ENCODE results near the gene EXOSC6.
"Not testable (repeated sequence)": the region's sequence is repeated elsewhere in the genome, so short reads cannot be mapped to it uniquely, and the experiment has no call there.

The EXOSC6 gene

DNA sequence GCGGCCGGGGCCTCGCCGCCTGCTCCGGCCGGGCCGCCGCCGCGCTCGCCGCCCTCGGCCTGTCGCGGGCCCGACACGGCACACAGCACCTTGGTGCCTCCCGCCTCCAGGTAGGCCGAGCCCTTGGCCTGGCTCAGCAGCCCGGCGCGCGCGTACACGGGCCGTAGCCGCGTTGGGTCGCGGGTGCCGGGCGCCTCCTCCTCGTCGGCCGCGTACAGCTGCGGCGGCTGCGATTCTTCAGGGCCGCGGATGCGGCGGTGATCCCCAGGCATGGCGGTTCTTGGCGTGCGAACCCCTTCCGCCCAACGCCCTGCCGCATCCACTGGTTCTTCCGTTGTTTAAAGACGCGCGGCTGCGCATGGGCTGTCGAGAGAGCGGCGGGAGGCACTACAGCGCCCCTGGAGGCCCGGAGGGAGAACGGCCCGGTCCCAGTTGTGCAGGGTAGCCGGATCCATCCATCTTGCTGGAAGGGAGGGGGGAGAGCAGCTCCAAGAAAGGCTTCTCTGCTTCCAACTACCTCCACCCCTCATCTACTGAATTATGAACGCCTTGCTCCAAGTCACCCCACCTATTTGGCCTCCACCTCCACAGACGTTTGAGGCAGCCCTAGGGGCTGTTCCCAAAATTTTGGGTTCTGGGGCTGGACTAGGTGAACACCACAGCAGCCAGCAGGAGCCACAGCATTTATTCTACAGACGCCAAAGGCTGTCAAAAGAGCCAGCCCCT, at the start of gene EXOSC6:
Gene EXOSC6 (minus strand): TSS at position 312 of the 726 bp plus-strand sequence. CDS start 40 bp downstream, at position 272.
- peak; percentile 92 to 93 for DNase-seq

DNA sequence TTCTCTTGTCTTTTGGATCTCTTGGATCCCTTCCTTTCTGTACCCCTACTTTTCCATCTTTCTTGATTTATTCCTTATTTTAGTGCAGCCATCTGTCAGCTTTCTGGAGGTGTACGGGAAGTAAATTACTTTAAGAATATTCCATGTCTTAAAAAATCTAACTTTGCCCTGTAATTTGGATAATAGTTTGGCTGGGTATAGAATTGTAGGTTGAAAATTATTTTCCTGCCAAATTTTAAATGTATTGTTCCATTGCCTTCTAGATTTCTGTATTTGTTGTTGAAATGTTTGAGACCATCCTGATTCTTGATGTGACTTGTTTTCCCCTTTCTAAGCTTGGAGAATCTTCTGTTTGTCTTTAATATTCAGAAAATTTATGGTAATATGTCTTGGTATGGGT, 49.4 kb upstream of the EXOSC6 start:
- no peak for DNase-seq

- DNase-seq: peak; percentile 61 to 73
Observed at GRCh38 chr16:70298988-70299938, 47.5 kb upstream of the EXOSC6 start, which contains the start of gene DDX19B. Gene DDX19B, plus strand, starts transcription at chr16:70299186. Its CDS starts 112 bp downstream, at chr16:70299298.

GRCh38 chr16:70295634-70296033, 43.9 kb upstream of the EXOSC6 start:
- DNase-seq: no peak

DNA sequence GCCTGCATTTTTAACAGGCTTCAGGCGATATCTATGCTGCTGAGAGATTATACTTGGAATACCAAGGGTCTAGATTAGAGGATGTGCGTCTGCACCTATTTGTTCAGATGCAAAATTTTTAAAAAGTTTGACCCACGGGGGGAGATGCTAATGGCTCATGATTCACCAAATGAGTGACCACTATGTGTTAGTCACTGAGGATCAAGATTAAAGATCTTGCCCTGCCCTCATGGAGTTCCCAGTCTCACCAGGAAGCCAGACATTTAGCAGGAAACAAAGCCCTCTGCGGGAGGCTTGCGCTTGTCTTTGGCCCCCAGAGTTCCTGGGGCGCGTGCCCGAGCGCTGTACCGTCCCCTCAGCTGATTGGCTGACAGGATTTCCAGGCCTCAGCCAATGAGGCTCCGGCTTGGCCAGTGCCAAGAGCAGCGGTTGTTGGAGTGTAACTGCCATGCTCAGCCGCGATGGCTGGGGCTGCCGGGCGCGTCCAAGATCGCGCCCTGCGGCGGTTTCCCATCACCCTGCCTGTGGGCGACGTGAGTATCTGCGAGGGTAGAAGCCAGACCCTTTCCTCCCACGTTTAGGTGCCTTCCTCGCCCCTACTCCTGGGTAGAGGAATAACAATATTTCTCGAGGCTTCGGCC, 42.8 kb upstream of the EXOSC6 start:
- no peak for DNase-seq

DNA sequence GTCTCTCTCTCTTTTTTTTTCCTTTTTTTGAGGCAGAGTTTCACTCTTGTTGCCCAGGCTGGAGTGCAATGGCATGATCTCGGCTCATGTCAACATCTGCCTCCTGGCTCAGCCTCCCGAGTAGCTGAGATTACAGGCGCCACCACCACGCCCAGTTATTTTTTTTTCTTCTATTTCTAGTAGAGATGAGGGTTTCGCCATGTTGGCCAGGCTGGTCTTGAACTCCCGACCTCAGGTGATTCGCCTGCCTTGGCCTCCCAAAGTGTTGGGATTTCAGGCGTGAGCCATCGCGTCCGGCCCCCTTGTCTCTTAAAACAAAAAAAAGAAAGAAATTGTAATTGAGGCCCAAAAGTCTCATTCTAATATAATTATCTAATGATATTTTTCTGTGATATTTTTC, 40.4 kb upstream of the EXOSC6 start:
- DNase-seq: not testable (repeated sequence)

GRCh38 chr16:70290949-70291519, 39.3 kb upstream of the EXOSC6 start:
- DNase-seq: no peak

- DNase-seq: peak; percentile 93 to 94
Observed at GRCh38 chr16:70289229-70290094, 37.7 kb upstream of the EXOSC6 start, which contains the start of gene AARS1. Gene AARS1, minus strand, starts transcription at chr16:70289506. Its CDS starts 6,743 bp downstream, at chr16:70282763.

DNA sequence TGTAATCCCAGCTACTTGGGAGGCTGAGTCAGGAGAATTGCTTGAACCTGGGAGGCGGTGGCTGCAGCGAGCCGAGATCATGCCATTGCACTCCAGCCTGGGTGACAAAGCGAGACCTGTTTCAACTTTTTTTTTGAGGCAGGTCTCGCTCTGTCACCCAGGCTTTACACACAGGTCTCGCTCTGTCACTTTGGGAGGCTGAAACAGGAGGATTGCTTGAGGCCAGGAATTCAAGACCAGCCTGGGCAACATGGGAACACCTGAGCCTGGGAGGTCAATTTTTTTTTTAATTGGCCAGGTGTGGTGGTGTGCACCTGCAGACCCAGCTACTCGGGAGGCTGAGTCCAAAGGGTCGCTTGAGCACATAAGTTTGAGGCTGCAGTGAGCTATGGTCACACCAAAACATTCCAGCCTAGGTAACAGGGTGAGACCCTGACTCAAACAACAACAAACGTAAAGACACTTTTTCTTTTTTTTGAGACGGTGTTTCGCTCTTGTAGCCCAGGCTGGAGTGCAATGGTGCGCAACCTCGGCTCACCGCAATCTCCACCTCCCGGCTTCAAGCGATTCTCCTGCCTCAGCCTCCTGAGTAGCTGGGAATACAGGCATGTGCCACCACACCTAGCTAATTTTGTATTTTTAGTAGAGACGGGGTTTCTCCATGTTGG, 35.7 kb upstream of the EXOSC6 start:
- not testable (repeated sequence) for DNase-seq

GRCh38 chr16:70276392-70276791, 24.7 kb upstream of the EXOSC6 start:
- DNase-seq: no peak

DNA sequence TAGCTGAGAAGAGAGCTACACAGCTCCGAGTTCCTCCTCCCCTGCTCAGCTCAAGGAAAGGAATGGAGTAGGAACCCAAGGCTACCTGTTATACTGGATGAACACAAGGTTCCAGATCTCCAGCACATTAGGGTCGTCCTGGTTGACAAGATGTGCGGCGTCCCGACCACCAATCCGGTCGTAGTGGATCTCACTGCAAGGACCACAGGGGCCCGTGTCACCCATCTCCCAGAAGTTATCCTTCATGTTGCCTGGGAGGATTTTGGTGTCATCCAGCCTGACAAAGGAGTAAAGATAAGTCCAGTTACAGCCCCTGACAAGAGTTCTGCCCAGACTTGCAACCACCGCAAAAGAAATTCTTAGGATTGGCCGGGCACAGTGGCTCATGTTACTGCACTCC, 20.0 kb upstream of the EXOSC6 start:
- no peak for DNase-seq

GRCh38 chr16:70270176-70270575, 18.4 kb upstream of the EXOSC6 start:
- DNase-seq: no peak

GRCh38 chr16:70269471-70269870, 17.7 kb upstream of the EXOSC6 start:
- no peak for DNase-seq

DNA sequence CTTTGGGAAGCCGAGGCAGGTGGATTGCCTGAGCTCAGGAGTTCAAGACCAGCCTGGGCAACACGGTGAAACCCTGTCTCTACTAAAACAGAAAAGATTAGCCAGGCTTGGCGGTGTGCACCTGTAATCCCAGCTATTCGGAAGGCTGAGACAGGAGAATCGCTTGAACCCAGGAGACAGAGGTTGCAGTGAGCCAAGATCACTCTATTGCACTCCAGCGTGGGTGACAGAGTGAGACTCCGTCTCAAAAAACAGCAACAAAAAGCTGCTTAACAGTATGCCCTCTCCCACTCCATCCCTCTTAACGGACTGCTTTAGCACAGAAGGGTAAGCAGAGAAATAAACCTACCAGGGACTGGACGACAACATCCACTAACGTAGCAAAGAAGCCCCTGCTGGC, 16.2 kb upstream of the EXOSC6 start:
- DNase-seq: not testable (repeated sequence)

DNA sequence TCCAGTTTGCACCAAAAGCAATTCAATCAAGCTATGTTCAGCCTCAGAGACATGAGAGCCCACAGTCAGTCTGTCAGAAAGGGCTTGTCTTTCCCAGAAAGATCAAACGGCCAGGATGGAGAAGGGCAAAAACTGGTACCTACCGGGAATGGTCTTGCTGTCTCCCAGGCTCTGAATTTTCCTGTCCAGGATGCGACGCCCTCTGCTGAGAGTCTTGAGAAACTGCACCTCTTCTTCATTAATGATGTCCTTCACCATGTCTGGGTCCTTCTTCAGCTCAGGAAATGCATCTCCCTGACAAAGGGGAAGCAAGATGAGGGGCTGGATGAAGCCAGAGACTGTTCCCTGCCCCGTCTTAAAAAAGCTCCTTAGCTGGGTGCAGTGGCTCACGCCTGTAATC, 15.8 kb upstream of the EXOSC6 start:
- DNase-seq: peak in 1 of 2 donors; percentile 34

- not testable (repeated sequence) for DNase-seq
Observed at GRCh38 chr16:70259903-70260302, 8.2 kb upstream of the EXOSC6 start.

DNA sequence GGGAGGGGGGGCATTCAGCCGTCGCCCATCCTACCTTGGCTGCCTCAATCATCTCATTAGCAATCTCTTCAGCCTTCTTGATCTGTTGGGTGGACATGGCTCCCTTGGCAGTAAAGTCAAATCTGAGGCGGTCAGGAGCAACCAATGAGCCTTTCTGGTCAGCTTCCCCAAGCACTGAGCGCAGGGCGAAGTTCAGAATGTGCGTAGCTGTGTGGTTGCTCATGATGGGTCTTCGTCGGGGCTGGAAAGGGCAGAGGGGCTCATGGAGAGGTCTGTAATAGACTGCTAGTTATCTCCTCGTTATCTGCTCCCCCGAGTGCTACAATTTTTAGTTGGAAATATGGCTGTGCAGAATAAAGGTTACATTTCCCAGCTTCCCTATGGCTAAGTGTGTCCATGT, 7.2 kb upstream of the EXOSC6 start:
- DNase-seq: no peak

DNA sequence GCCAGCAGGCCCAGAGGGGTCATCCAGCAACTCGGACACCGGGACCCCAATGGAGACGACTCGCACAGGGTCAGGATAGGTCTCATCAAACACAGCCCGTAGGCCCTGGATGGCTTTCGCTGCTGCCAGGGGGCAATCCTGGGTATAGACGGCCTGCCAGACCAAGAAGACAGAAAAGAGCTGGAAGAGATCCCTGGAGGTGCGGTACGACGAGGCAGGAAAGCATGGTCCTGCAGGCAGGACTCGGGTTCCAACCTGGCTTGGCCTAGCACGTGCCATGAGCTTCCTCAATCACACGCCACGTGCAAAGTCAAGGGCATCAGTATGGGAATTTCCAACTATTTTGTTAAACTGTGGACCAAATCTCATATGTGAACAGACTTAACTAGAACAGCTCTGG, 6.3 kb upstream of the EXOSC6 start:
- DNase-seq: no peak

DNA sequence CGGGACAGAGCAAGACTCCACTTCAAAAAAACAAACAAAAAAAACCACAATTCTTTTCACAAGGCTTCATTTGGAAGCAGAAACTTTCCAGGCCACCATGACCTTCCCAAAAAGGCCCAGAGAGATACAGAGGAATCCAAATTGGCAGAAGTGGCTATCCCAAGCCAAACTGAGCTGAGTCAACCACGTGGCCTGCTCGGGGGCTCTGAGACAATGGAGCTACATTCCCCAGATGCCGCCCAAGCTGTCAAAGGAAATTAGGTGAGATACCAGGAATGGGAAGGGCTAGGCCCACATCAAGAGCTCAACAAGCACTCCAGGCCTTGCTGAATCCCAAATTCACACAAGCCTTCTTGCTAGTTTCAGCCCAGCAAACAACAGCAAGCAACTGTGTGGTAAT, 5.7 kb upstream of the EXOSC6 start:
- no peak for DNase-seq

GRCh38 chr16:70255574-70255973, 3.8 kb upstream of the EXOSC6 start:
- no peak for DNase-seq

DNA sequence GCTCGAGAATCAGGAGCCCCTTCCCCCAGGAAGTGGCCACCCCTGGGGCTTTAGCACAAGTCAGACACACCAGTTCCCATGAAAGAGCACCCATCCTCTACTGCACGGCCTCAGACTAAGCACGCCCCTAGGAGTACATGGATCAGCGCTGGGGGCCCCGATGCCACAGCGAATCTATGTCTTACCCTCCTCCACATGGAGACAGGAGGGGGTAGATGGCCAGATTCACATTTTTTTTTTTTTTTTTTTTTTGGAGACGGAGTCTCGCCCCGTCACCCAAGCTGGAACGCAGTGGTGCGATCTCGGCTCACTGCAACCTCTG, 3.2 kb upstream of the EXOSC6 start:
- no peak for DNase-seq

All from stimulated activated CD4-positive, alpha-beta T cell treated with anti-CD3 and anti-CD28 coated beads, Interleukin-2, amount 100 ng/mL, for 24 hours (primary cell).